Measurements from ENCODE around the gene ZFP30. TPM values are rescaled to one million over a fixed set of nuclear protein-coding genes. Genes with fewer than 3 reads are reported as not detected.

ZFP30 gene
- total RNA-seq (25.3 and 27.0 TPM in 2 replicates), polyA plus RNA-seq (3.2 and 3.6 TPM in 2 replicates), polyA minus RNA-seq (5.9 and 6.4 TPM in 2 replicates)
- 16.5 TPM for total RNA-seq (2013)

DNA sequence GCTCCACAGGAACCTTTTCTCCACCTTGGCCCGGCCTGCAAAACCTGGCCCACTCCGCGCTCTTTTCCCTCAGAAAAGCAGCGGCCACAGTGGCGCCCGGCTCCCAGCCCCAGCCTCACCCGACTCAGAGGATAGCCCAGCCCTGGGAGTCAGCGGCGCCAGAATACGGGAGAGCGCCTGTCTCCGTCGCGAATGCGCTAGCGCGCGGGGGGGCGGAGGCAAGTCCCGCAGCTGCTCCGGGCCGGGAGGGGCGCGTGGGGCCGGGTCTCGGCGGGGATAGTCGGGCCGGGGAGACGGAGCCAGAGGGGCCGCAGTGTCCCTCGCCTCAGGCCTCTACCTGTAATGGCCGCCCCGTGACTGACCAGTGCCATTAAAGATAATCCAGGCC, at the start of gene ZFP30:
Gene ZFP30, minus strand, starts transcription at position 165 of the 388 bp plus-strand sequence. CDS start 7,643 bp downstream, outside the sequence.
- no peak for TF ChIP-seq EZH2 (IDR thresholded peaks at IDR 0.05; ENCODE audit: borderline replicate concordance, insufficient read depth, low read depth, low read length, poor library complexity, severe bottlenecking)
- TF ChIP-seq, protein P1, sequence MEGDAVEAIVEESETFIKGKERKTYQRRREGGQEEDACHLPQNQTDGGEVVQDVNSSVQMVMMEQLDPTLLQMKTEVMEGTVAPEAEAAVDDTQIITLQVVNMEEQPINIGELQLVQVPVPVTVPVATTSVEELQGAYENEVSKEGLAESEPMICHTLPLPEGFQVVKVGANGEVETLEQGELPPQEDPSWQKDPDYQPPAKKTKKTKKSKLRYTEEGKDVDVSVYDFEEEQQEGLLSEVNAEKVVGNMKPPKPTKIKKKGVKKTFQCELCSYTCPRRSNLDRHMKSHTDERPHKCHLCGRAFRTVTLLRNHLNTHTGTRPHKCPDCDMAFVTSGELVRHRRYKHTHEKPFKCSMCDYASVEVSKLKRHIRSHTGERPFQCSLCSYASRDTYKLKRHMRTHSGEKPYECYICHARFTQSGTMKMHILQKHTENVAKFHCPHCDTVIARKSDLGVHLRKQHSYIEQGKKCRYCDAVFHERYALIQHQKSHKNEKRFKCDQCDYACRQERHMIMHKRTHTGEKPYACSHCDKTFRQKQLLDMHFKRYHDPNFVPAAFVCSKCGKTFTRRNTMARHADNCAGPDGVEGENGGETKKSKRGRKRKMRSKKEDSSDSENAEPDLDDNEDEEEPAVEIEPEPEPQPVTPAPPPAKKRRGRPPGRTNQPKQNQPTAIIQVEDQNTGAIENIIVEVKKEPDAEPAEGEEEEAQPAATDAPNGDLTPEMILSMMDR (IDR thresholded peaks at IDR 0.05), result no peak
- H3K4me1 ChIP-seq (ENCODE audit: control insufficient read depth in 2 of 2, insufficient read depth in 2 of 2, low read length in 2 of 2), result peaks cover 15 to 19% of the 10 kb centered on the region in 2 donors
- peak within 1 kb of the TSS; percentile 58 to 89 (median 80) for H3K4me3 ChIP-seq (ENCODE audit: control extremely low read depth in 1 of 5, extremely low read depth in 1 of 5, insufficient read depth in 1 of 5, low read depth in 2 of 5, low read length in 4 of 5)
- H4K20me1 ChIP-seq (ENCODE audit: control insufficient read depth, insufficient read depth, low read length, poor library complexity, severe bottlenecking), result no peaks in the 10 kb centered on the region
- peak within 1 kb of the TSS; percentile 97 for H2AFZ ChIP-seq (ENCODE audit: insufficient read depth, low read depth, low read length, poor library complexity, severe bottlenecking)
- H3K4me1 Mint-ChIP-seq, result peaks cover 30% of the 10 kb centered on the region
- peak within 1 kb of the TSS; percentile 98 for H3K4me3 Mint-ChIP-seq
- H3K27me3 Mint-ChIP-seq, result no peaks in the 10 kb centered on the region
- no peaks in the 10 kb centered on the region for H3K36me3 ChIP-seq (replicated peaks in 1 of 2; ENCODE audit: control extremely low read depth in 1 of 2, control insufficient read depth in 1 of 2, extremely low read depth in 1 of 2, insufficient read depth in 2 of 2, low read length in 1 of 2)
- ATAC-seq (ENCODE audit: low read depth), result peak; percentile 70
- peak within 1 kb of the TSS; percentile 97 for H3K27ac Mint-ChIP-seq
- ChIA-PET POLR2A (interaction anchor here (1.2 to 1.4 kb wide), 2 partner anchors 37 to 124 kb away, joined by 4 to 6 read pairs; partner anchors contain the start of gene ZNF573), CTCF (no interaction called here)
- DNase-seq, result peak; percentile 86
- intact Hi-C loops (cut with micrococcal nuclease), result loop anchor here (1.0 kb wide), 4 partner anchors 37 to 149 kb away; partner anchors contain the start of genes ZNF573, ZNF607 and ZNF793
- H3K9me3 ChIP-seq (ENCODE audit: control extremely low read depth in 1 of 3, control insufficient read depth in 2 of 3, insufficient read depth in 1 of 3, low read length in 2 of 3), result no peaks in the 10 kb centered on the region
- no peaks in the 10 kb centered on the region for H3K27me3 ChIP-seq (replicated peaks in 1 of 4; ENCODE audit: control extremely low read depth in 1 of 4, control insufficient read depth in 3 of 4, insufficient read depth in 4 of 4, low read length in 3 of 4)
- peak within 1 kb of the TSS; percentile 91 to 93 for H3K27ac ChIP-seq (ENCODE audit: low read length in 2 of 2)
- H3K79me2 ChIP-seq (ENCODE audit: control insufficient read depth, insufficient read depth, low read length), result peaks cover 48% of the 10 kb centered on the region
- H3K9ac ChIP-seq (ENCODE audit: low read length), result peak within 1 kb of the TSS; percentile 92
- H3K4me2 ChIP-seq (replicated peaks; ENCODE audit: low read depth, low read length, poor library complexity, severe bottlenecking), result peak within 1 kb of the TSS; percentile 89
- WGBS (ENCODE audit: insufficient coverage), result under 1% methylated on average over 34 of the region's 34 CpGs
- peaks cover 2% of the 10 kb centered on the region for H3K9me3 Mint-ChIP-seq (ENCODE audit: insufficient read depth)

GRCh38 chr19:37699057-37699456, 43.8 kb upstream of the ZFP30 start:
- no peak overlapping the region for H3K4me3 ChIP-seq (ENCODE audit: control extremely low read depth in 1 of 5, extremely low read depth in 1 of 5, insufficient read depth in 1 of 5, low read depth in 2 of 5, low read length in 4 of 5)
- peaks cover 7 to 21% (median 12%) of the 10 kb centered on the region in 3 donors for H3K9me3 ChIP-seq (ENCODE audit: control extremely low read depth in 1 of 3, control insufficient read depth in 2 of 3, insufficient read depth in 1 of 3, low read length in 2 of 3)
- peaks cover 17% of the 10 kb centered on the region for H3K9me3 Mint-ChIP-seq (ENCODE audit: insufficient read depth)
- H3K9ac ChIP-seq (ENCODE audit: low read length), result no peak overlapping the region
- no peak for DNase-seq
- H3K4me1 Mint-ChIP-seq, result no peaks in the 10 kb centered on the region
- no peak overlapping the region for H3K27ac Mint-ChIP-seq
- H3K4me3 Mint-ChIP-seq, result no peak overlapping the region
- no peaks in the 10 kb centered on the region for H3K79me2 ChIP-seq (ENCODE audit: control insufficient read depth, insufficient read depth, low read length)
- no peaks in the 10 kb centered on the region for H3K27me3 ChIP-seq (replicated peaks in 1 of 4; ENCODE audit: control extremely low read depth in 1 of 4, control insufficient read depth in 3 of 4, insufficient read depth in 4 of 4, low read length in 3 of 4)
- POLR2A ChIA-PET, result no interaction called here
- no peak for ATAC-seq (ENCODE audit: low read depth)
- peaks cover 18 to 22% of the 10 kb centered on the region in 2 experiments for H3K36me3 ChIP-seq (replicated peaks in 1 of 2; ENCODE audit: control extremely low read depth in 1 of 2, control insufficient read depth in 1 of 2, extremely low read depth in 1 of 2, insufficient read depth in 2 of 2, low read length in 1 of 2)
- no peak overlapping the region for H2AFZ ChIP-seq (ENCODE audit: insufficient read depth, low read depth, low read length, poor library complexity, severe bottlenecking)
- no peak overlapping the region for H3K4me2 ChIP-seq (replicated peaks; ENCODE audit: low read depth, low read length, poor library complexity, severe bottlenecking)
- H3K27me3 Mint-ChIP-seq, result no peaks in the 10 kb centered on the region
- CTCF ChIA-PET, result no interaction called here
- H3K4me1 ChIP-seq (ENCODE audit: control insufficient read depth in 2 of 2, insufficient read depth in 2 of 2, low read length in 2 of 2), result no peaks in the 10 kb centered on the region
- 100% methylated on average over 3 of the region's 5 CpGs for WGBS (ENCODE audit: insufficient coverage)
- no peaks in the 10 kb centered on the region for H4K20me1 ChIP-seq (ENCODE audit: control insufficient read depth, insufficient read depth, low read length, poor library complexity, severe bottlenecking)
- H3K27ac ChIP-seq (ENCODE audit: low read length in 2 of 2), result no peak overlapping the region
- intact Hi-C loops (cut with micrococcal nuclease), result no loop called here
- no peak for TF ChIP-seq EZH2 (IDR thresholded peaks at IDR 0.05; ENCODE audit: borderline replicate concordance, insufficient read depth, low read depth, low read length, poor library complexity, severe bottlenecking)
- TF ChIP-seq, protein P1 (IDR thresholded peaks at IDR 0.05), result no peak

Measured in B cell (primary cell).